ENCODE data around the gene POMC. TPM values are rescaled to one million over a fixed set of nuclear protein-coding genes. Genes with fewer than 3 reads are reported as not detected.

Gene POMC
- total RNA-seq, result 10 to 100 TPM in 1 of 4 donors, 1 to 10 TPM in 3; 6.3 to 11.8 (median 9.2) TPM

DNA sequence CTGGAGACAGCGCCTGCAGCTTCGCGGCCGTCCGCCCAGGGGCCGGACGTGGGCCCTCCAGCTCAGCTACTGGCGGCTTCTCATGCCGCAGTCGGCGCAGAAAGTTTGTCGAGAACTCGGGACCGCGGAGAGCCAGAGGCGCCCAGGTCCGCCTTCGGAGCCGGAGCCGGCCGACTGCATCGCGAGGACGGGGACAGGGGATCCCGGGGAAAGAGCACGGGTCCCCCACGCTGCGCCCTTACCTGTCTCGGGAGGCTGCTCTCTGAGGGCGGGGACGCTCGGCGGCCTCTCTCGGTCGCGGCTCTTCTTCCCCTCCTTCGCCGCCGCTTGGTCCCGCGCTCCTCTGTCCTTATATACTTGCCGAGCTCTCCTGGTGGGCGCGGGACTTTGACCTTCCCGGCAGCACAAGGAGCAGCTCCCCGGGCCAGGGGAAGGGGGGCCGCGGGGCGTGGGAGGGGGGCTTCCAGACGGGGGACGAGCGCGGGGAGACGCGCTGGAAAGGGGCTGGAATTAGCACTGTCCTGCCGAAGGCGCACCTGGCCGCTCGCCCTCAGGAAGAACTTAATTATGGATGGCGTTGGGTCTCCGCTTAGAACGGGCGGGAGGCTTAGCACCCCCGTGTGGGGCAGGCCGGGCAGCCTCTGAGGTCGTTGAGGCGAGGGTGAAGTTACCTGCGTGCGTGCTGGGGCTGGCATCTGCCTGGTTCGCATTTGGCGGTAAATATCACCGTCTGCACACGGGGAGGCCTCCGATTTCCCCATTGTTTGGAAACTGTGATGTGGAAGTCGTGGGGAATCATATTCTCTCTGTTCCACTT lies at the start of gene POMC:
TSS of gene POMC (minus strand) at position 325 of the 817 bp plus-strand sequence. CDS start 3,808 bp downstream, outside the sequence.
- Histone ChIP-seq H3K4me3 (replicated peaks in 1 of 3) (peak within 1 kb of the TSS in 1 of 3 donors; percentile 31), H3K4me1 (peaks cover 12 to 13% of the 10 kb centered on the region in 2 donors), H3K27me3 (peaks cover 8% of the 10 kb centered on the region), H3K9me3 (no peaks in the 10 kb centered on the region), H3K36me3 (no peaks in the 10 kb centered on the region), H3K27ac (no peak within 1 kb of the TSS)
- TF ChIP-seq, protein P1, sequence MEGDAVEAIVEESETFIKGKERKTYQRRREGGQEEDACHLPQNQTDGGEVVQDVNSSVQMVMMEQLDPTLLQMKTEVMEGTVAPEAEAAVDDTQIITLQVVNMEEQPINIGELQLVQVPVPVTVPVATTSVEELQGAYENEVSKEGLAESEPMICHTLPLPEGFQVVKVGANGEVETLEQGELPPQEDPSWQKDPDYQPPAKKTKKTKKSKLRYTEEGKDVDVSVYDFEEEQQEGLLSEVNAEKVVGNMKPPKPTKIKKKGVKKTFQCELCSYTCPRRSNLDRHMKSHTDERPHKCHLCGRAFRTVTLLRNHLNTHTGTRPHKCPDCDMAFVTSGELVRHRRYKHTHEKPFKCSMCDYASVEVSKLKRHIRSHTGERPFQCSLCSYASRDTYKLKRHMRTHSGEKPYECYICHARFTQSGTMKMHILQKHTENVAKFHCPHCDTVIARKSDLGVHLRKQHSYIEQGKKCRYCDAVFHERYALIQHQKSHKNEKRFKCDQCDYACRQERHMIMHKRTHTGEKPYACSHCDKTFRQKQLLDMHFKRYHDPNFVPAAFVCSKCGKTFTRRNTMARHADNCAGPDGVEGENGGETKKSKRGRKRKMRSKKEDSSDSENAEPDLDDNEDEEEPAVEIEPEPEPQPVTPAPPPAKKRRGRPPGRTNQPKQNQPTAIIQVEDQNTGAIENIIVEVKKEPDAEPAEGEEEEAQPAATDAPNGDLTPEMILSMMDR (IDR thresholded peaks at IDR 0.05), result no peak
- no peak for TF ChIP-seq POLR2A (IDR thresholded peaks at IDR 0.05)
- 1 to 17% methylated on average over 17 to 40 of the region's 75 CpGs for WGBS, 2 donors
- DNase-seq, result peak; percentile 36 to 48
- intact Hi-C loops (cut with DNase I), result no loop called here

GRCh38 chr2:25218100-25218499 lies 49.7 kb upstream of the POMC start:
- Histone ChIP-seq H3K9me3 (no peaks in the 10 kb centered on the region), H3K4me3 (replicated peaks in 1 of 3) (no peak overlapping the region), H3K36me3 (no peaks in the 10 kb centered on the region), H3K27me3 (no peaks in the 10 kb centered on the region), H3K27ac (no peak overlapping the region), H3K4me1 (peaks cover 4 to 7% of the 10 kb centered on the region in 2 donors)
- DNase-seq, result no peak
- 96 to 98% methylated on average over 3 of the region's 3 CpGs for WGBS, 2 donors
- no peak for TF ChIP-seq POLR2A (IDR thresholded peaks at IDR 0.05)
- TF ChIP-seq, protein P1 (IDR thresholded peaks at IDR 0.05), result no peak
- intact Hi-C loops (cut with DNase I), result no loop called here

DNA sequence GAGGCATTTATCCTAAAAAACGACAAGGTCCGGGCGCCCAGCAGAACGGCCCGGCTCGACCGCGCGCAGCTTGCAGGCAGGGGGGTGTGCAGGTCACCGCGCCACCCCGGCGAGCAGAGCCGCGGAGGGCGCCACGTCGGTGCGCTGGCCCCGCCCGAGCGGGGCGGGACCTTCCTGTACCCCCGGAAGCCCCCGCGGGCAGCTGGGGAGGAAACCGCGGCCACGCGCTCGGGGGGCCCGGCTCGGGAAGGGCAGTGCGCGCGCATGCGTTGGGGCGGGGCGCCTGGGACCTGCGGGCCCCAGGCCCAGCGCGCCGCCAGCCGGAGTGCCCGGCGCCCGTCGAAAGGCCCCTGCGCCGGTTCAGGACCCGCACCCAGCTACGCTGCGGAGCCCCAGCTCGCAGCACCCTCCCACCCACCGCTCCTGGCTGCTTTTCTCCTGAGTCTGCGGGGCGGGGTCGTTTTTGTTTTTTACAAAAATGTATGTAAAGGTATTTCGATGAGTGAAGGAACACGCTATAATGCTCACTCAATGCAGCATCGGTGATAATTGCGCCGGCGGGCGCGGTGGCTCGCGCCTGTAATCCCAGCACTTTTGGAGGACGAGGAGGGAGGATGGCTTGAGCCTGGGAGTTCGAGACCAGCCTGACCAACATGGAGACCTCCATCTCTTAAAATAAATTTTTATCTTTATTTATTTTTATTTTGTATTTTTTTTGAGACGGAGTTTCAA lies 47.7 kb upstream of the POMC start:
- H3K27me3 ChIP-seq, result no peaks in the 10 kb centered on the region
- peak; percentile 71 to 73 for DNase-seq
- peak overlapping the region; percentile 28 to 81 (median 63) for H3K27ac ChIP-seq
- no peaks in the 10 kb centered on the region for H3K9me3 ChIP-seq
- WGBS, 2 donors, result 7 to 10% methylated on average over 17 to 39 of the region's 71 CpGs
- peaks cover 4 to 7% of the 10 kb centered on the region in 2 donors for H3K4me1 ChIP-seq
- H3K36me3 ChIP-seq, result no peaks in the 10 kb centered on the region
- TF ChIP-seq POLR2A (IDR thresholded peaks at IDR 0.05), result peak in 1 of 2 donors; percentile 45
- TF ChIP-seq, protein P1 (IDR thresholded peaks at IDR 0.05), result no peak
- peak overlapping the region; percentile 41 to 53 (median 43) for H3K4me3 ChIP-seq (replicated peaks in 1 of 3)
- intact Hi-C loops (cut with DNase I), result no loop called here

- H3K36me3 ChIP-seq, result no peaks in the 10 kb centered on the region
- DNase-seq, result no peak
- WGBS, 2 donors, result 74 to 76% methylated on average over 5 of the region's 5 CpGs
- intact Hi-C loops (cut with DNase I), result no loop called here
- H3K4me1 ChIP-seq, result peaks cover 7% of the 10 kb centered on the region in 2 donors
- H3K9me3 ChIP-seq, result no peaks in the 10 kb centered on the region
- no peak for TF ChIP-seq POLR2A (IDR thresholded peaks at IDR 0.05)
- TF ChIP-seq, protein P1 (IDR thresholded peaks at IDR 0.05), result no peak
- H3K4me3 ChIP-seq (replicated peaks in 1 of 3), result no peak overlapping the region
- no peaks in the 10 kb centered on the region for H3K27me3 ChIP-seq
- H3K27ac ChIP-seq, result peak overlapping the region in 1 of 3 donors; percentile 81
Measured at GRCh38 chr2:25215232-25215631, 46.9 kb upstream of the POMC start.
